ENCODE results near the gene NMRK2. TPM values are rescaled to one million over a fixed set of nuclear protein-coding genes. Genes with fewer than 3 reads are reported as not detected.
A peak's percentile ranks its signal among the peaks of the same experiment; 100 is the strongest.

The NMRK2 gene
- total and polyA plus RNA-seq, 2 of the 13 experiments (the other 11 are each of a cell fraction or from before 2014, with no cell fraction given), result not detected

- TF ChIP-seq, protein P1, sequence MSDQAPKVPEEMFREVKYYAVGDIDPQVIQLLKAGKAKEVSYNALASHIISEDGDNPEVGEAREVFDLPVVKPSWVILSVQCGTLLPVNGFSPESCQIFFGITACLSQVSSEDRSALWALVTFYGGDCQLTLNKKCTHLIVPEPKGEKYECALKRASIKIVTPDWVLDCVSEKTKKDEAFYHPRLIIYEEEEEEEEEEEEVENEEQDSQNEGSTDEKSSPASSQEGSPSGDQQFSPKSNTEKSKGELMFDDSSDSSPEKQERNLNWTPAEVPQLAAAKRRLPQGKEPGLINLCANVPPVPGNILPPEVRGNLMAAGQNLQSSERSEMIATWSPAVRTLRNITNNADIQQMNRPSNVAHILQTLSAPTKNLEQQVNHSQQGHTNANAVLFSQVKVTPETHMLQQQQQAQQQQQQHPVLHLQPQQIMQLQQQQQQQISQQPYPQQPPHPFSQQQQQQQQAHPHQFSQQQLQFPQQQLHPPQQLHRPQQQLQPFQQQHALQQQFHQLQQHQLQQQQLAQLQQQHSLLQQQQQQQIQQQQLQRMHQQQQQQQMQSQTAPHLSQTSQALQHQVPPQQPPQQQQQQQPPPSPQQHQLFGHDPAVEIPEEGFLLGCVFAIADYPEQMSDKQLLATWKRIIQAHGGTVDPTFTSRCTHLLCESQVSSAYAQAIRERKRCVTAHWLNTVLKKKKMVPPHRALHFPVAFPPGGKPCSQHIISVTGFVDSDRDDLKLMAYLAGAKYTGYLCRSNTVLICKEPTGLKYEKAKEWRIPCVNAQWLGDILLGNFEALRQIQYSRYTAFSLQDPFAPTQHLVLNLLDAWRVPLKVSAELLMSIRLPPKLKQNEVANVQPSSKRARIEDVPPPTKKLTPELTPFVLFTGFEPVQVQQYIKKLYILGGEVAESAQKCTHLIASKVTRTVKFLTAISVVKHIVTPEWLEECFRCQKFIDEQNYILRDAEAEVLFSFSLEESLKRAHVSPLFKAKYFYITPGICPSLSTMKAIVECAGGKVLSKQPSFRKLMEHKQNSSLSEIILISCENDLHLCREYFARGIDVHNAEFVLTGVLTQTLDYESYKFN (CRISPR knock-in tag; conservative IDR thresholded peaks at IDR 0.05), result peak; percentile 65
- no peak for TF ChIP-seq ZBTB40 (IDR thresholded peaks at IDR 0.05)
- no peak for TF ChIP-seq ZBTB40 (CRISPR knock-in tag; IDR thresholded peaks at IDR 0.05)
- TF ChIP-seq, protein P2, sequence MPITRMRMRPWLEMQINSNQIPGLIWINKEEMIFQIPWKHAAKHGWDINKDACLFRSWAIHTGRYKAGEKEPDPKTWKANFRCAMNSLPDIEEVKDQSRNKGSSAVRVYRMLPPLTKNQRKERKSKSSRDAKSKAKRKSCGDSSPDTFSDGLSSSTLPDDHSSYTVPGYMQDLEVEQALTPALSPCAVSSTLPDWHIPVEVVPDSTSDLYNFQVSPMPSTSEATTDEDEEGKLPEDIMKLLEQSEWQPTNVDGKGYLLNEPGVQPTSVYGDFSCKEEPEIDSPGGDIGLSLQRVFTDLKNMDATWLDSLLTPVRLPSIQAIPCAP (CRISPR knock-in tag; IDR thresholded peaks at IDR 0.05; ENCODE audit: low read depth), result no peak
- no peak for TF ChIP-seq MED13 (CRISPR knock-in tag; IDR thresholded peaks at IDR 0.05)
- TF ChIP-seq SP1 (IDR thresholded peaks at IDR 0.05), result no peak
- TF ChIP-seq SP1 (CRISPR knock-in tag; IDR thresholded peaks at IDR 0.05), result peak; percentile 54; the same call in 1 of the 2 replicates
- peak; percentile 35; the same call in 1 of the 2 replicates for TF ChIP-seq NCOA2 (CRISPR knock-in tag; IDR thresholded peaks at IDR 0.05)
- no peak for TF ChIP-seq NFKBIZ (CRISPR knock-in tag; IDR thresholded peaks at IDR 0.05)
- no peak for TF ChIP-seq KLF11 (CRISPR knock-in tag; IDR thresholded peaks at IDR 0.05)
- TF ChIP-seq GATA4 (IDR thresholded peaks at IDR 0.05; ENCODE audit: borderline replicate concordance, low read depth), result no peak
These were observed 35.9 kb downstream of the NMRK2 start (continued) for GRCh38 chr19:3968556-3969434.
